GM18526 (cell line): ENCODE data around the gene RNF31.

Experiments used
- POLR2A ChIP-seq: IDR thresholded peaks from 3 replicates; pipeline ENCODE4 v1.6.1; 2011; ENCODE audit not compliant: insufficient read length; ENCODE audit errors: extremely low read depth

The RNF31 gene

GRCh38 chr14:24143511-24143910 lies 3.8 kb upstream of the RNF31 start:
- TF ChIP-seq POLR2A, result no peak

GRCh38 chr14:24144451-24144850 lies 2.8 kb upstream of the RNF31 start:
- no peak for TF ChIP-seq POLR2A

- TF ChIP-seq POLR2A, result no peak
These were observed 2.1 kb upstream of the RNF31 start for GRCh38 chr14:24145219-24145618.

- no peak for TF ChIP-seq POLR2A
These were observed 1.4 kb upstream of the RNF31 start for GRCh38 chr14:24145690-24146452.

- TF ChIP-seq POLR2A, result peak; percentile 82
These were observed 783 bp upstream of the RNF31 start, which contains the start of gene PSME2 for GRCh38 chr14:24146453-24146977. Gene PSME2 (minus strand): TSS chr14:24146610. CDS start chr14:24146581, 29 bp downstream.

- TF ChIP-seq POLR2A, result no peak
These were observed 597 bp downstream of the RNF31 start for GRCh38 chr14:24147761-24148428.

- no peak for TF ChIP-seq POLR2A
These were observed 2.1 kb downstream of the RNF31 start for GRCh38 chr14:24149302-24149969.

- no peak for TF ChIP-seq POLR2A
These were observed 2.8 kb downstream of the RNF31 start for GRCh38 chr14:24150061-24150460.

GRCh38 chr14:24150567-24150966 lies 3.3 kb downstream of the RNF31 start:
- TF ChIP-seq POLR2A, result no peak

- no peak for TF ChIP-seq POLR2A
These were observed 3.7 kb downstream of the RNF31 start for GRCh38 chr14:24150993-24151392.

GRCh38 chr14:24151404-24152080 lies 4.2 kb downstream of the RNF31 start:
- TF ChIP-seq POLR2A, result no peak

GRCh38 chr14:24155100-24155499 lies 7.8 kb downstream of the RNF31 start:
- no peak for TF ChIP-seq POLR2A

GRCh38 chr14:24156840-24157239 lies 9.5 kb downstream of the RNF31 start:
- no peak for TF ChIP-seq POLR2A

GRCh38 chr14:24157331-24157730 lies 10.0 kb downstream of the RNF31 start:
- TF ChIP-seq POLR2A, result no peak
